Spleen (tissue), 11 donors: ENCODE measurements around the gene PRPS1L1. TPM values are rescaled to one million over a fixed set of nuclear protein-coding genes. Genes with fewer than 3 reads are reported as not detected.

Experiments used
- DNase-seq: peaks from one replicate; pipeline ENCODE4 v3.0.0-alpha.2; 2020
- H3K27ac ChIP-seq, 8 donors: fragments of 200-600 bp; sonication (generic) in 7 of 8; 1 replicate in 4 of 8; 2 replicates in 4 of 8; pipeline versions ENCODE4 v1.5.0 to v1.8.0; 2016 to 2021; ENCODE audit warnings: inconsistent platforms in 4 of 8, mild to moderate bottlenecking in 4 of 8, moderate library complexity in 1 of 8
- H3K27me3 ChIP-seq, 7 donors: fragments of 200-600 bp; sonication (generic) in 6 of 7; replicated peaks in 1 of 7; 1 replicate in 4 of 7; 2 replicates in 3 of 7; pipeline versions ENCODE4 v1.5.0 to v1.8.0; 2016 to 2021; ENCODE audit warnings: inconsistent platforms in 3 of 7, mild to moderate bottlenecking in 1 of 7
- H3K36me3 ChIP-seq, 6 donors: fragments of 200-600 bp; sonication (generic) in 5 of 6; 1 replicate in 4 of 6; 2 replicates in 2 of 6; pipeline versions ENCODE4 v1.5.0 to v1.8.0; 2016 to 2021; ENCODE audit warnings: inconsistent platforms in 2 of 6
- H3K4me1 ChIP-seq, 6 donors: fragments of 200-600 bp; sonication (generic) in 5 of 6; 1 replicate in 3 of 6; 2 replicates in 3 of 6; pipeline versions ENCODE4 v1.5.0 to v1.8.0; 2016 to 2021; ENCODE audit warnings: inconsistent platforms in 3 of 6
- H3K4me3 ChIP-seq, 8 donors: fragments of 200-600 bp; sonication (generic) in 7 of 8; 1 replicate in 4 of 8; 2 replicates in 4 of 8; pipeline versions ENCODE4 v1.5.0 to v1.8.0; 2016 to 2021; ENCODE audit warnings: inconsistent platforms in 4 of 8, mild to moderate bottlenecking in 4 of 8, moderate library complexity in 2 of 8
- H3K9me3 ChIP-seq, 8 donors: fragments of 200-600 bp; sonication (generic) in 7 of 8; 1 replicate in 4 of 8; 2 replicates in 4 of 8; pipeline versions ENCODE4 v1.5.0 to v1.8.0; 2016 to 2021; ENCODE audit warnings: inconsistent platforms in 4 of 8
- CTCF ChIP-seq, 11 experiments: fragments of 200-600 bp in 7 of 11; fragments of 450-650 bp in 4 of 11; sonication (generic) in 4 of 11; IDR thresholded peaks in 8 of 11; conservative IDR thresholded peaks in 3 of 11; 1 replicate in 7 of 11; 2 replicates in 4 of 11; pipeline versions ENCODE4 v1.4.0 to v1.8.0; 2016 to 2021; ENCODE audit warnings: antibody characterized with exemption in 11 of 11, inconsistent platforms in 4 of 11, mild to moderate bottlenecking in 1 of 11
- POLR2A ChIP-seq, 3 donors: fragments of 450-650 bp; IDR thresholded peaks; one replicate each; pipeline ENCODE4 v1.5.1; 2017; ENCODE audit warnings: antibody characterized with exemption in 3 of 3, mild to moderate bottlenecking in 1 of 3
- POLR2AphosphoS5 ChIP-seq, 3 donors: sonication (generic); formaldehyde crosslinking; IDR thresholded peaks; one replicate each; pipeline ENCODE4 v1.5.1; 2017; ENCODE audit warnings: antibody characterized with exemption in 3 of 3
- WGBS, 5 donors: extraction: QIAGEN DNeasy Blood & Tissue Kit in 3 of 5; methylation state at CpG; one replicate each; pipeline versions ENCODE4 v1.1.5 to v1.1.7; 2013 to 2018; 5-methylcytosine and 5-hydroxymethylcytosine counted together
- intact Hi-C: fragments of 100-400 bp; cut with DNase I; formaldehyde crosslinking; loops from one replicate; pipeline ENCODE4 v1.15.0; 2023; ENCODE audit warnings: low total_unique reads
- polyA plus RNA-seq, 3 donors: library from polyadenylated mRNA; stranded (reverse); fragments of 200-250 nt; gene quantifications; one replicate each; pipeline ENCODE4 v1.2.1, GENCODE V29; 2013
- total RNA-seq, 7 donors: library from RNA; depleted of rRNA in 3 of 7; stranded (reverse); fragments of >200 nt in 3 of 7; fragmentation: NEBNext Ultra II Directional in 4 of 7; extraction: Animal tissue kit (Norgen Biotek cat#: 25700) in 4 of 7; gene quantifications; one replicate each; pipeline versions ENCODE4 v1.1.0 to v1.2.1, GENCODE V29; 2016 to 2021
- donor health status: healthy with polysubstance abuse.
- donor health status: DM: no; HTN: no; CAD: no; lungs with moderate emphysema.
- donor health status: DM: no; HTN: no; CAD: no.
- donor health status: Bipolar disorder and iron deficiency.
- donor health status: healthy.
- donor health status: DM: no; HTN: no; CAD: no.
- donor health status: DM: yes; HTN: yes; CAD: no.

The PRPS1L1 gene
- total and polyA plus RNA-seq, 10 donors: not detected

GRCh38 chr7:17990761-17991160 is 36.9 kb downstream of the PRPS1L1 start:
- no peak overlapping the region for H3K4me3 ChIP-seq
- intact Hi-C loops: no loop called here
- no peak for DNase-seq
- no peaks in the 10 kb centered on the region for H3K4me1 ChIP-seq
- no peaks in the 10 kb centered on the region for H3K9me3 ChIP-seq
- TF ChIP-seq POLR2A (IDR thresholded peaks at IDR 0.05): no peak
- TF ChIP-seq CTCF (IDR thresholded peaks at IDR 0.05 in 8 of 11, conservative IDR thresholded peaks at IDR 0.05 in 3 of 11): no peak
- no peak for TF ChIP-seq POLR2AphosphoS5 (IDR thresholded peaks at IDR 0.05)
- no peaks in the 10 kb centered on the region for H3K27me3 ChIP-seq
- no peaks in the 10 kb centered on the region for H3K36me3 ChIP-seq
- WGBS, 5 donors: 91 to 98% (median 95%) methylated on average over 3 of the region's 3 CpGs
- no peak overlapping the region for H3K27ac ChIP-seq

GRCh38 chr7:17989546-17989945 is 38.1 kb downstream of the PRPS1L1 start:
- intact Hi-C loops: no loop called here
- Histone ChIP-seq H3K4me1 (no peaks in the 10 kb centered on the region), H3K4me3 (no peak overlapping the region), H3K9me3 (no peaks in the 10 kb centered on the region), H3K27me3 (no peaks in the 10 kb centered on the region), H3K27ac (no peak overlapping the region), H3K36me3 (no peaks in the 10 kb centered on the region)
- TF ChIP-seq POLR2A (IDR thresholded peaks at IDR 0.05): no peak
- TF ChIP-seq POLR2AphosphoS5 (IDR thresholded peaks at IDR 0.05): no peak
- no peak for TF ChIP-seq CTCF (IDR thresholded peaks at IDR 0.05 in 8 of 11, conservative IDR thresholded peaks at IDR 0.05 in 3 of 11)
- WGBS, 5 donors: 84 to 93% (median 88%) methylated on average over 5 of the region's 5 CpGs
- DNase-seq: no peak

GRCh38 chr7:17988858-17989257 is 38.8 kb downstream of the PRPS1L1 start:
- no peaks in the 10 kb centered on the region for H3K36me3 ChIP-seq
- no peak overlapping the region for H3K4me3 ChIP-seq
- H3K27me3 ChIP-seq: no peaks in the 10 kb centered on the region
- no peak for DNase-seq
- peaks cover 0 to 2% (median 0%) of the 10 kb centered on the region in 6 donors for H3K4me1 ChIP-seq
- intact Hi-C loops: no loop called here
- 91 to 98% (median 95%) methylated on average over 6 of the region's 6 CpGs for WGBS, 5 donors
- no peaks in the 10 kb centered on the region for H3K9me3 ChIP-seq
- TF ChIP-seq POLR2AphosphoS5 (IDR thresholded peaks at IDR 0.05) (no peak), POLR2A (IDR thresholded peaks at IDR 0.05) (no peak), CTCF (IDR thresholded peaks at IDR 0.05 in 8 of 11, conservative IDR thresholded peaks at IDR 0.05 in 3 of 11) (no peak)
- no peak overlapping the region for H3K27ac ChIP-seq

- intact Hi-C loops: no loop called here
- Histone ChIP-seq H3K4me1 (peaks cover 0 to 9% (median 0%) of the 10 kb centered on the region in 6 donors), H3K4me3 (no peak overlapping the region), H3K27ac (no peak overlapping the region), H3K27me3 (no peaks in the 10 kb centered on the region), H3K9me3 (no peaks in the 10 kb centered on the region), H3K36me3 (no peaks in the 10 kb centered on the region)
- no peak for DNase-seq
- TF ChIP-seq POLR2AphosphoS5 (IDR thresholded peaks at IDR 0.05): no peak
- 68 to 83% (median 75%) methylated on average over 6 of the region's 6 CpGs for WGBS, 5 donors
Measured at GRCh38 chr7:17988141-17988540, 39.5 kb downstream of the PRPS1L1 start.

GRCh38 chr7:17986851-17987250 is 40.8 kb downstream of the PRPS1L1 start:
- Histone ChIP-seq H3K4me3 (no peak overlapping the region), H3K4me1 (peaks cover 0 to 9% (median 0%) of the 10 kb centered on the region in 6 donors), H3K27me3 (no peaks in the 10 kb centered on the region), H3K36me3 (no peaks in the 10 kb centered on the region), H3K27ac (no peak overlapping the region), H3K9me3 (no peaks in the 10 kb centered on the region)
- no peak for TF ChIP-seq POLR2AphosphoS5 (IDR thresholded peaks at IDR 0.05)
- no peak for TF ChIP-seq CTCF (IDR thresholded peaks at IDR 0.05 in 8 of 11, conservative IDR thresholded peaks at IDR 0.05 in 3 of 11)
- TF ChIP-seq POLR2A (IDR thresholded peaks at IDR 0.05): no peak
- DNase-seq: no peak
- intact Hi-C loops: no loop called here
- 80 to 89% (median 87%) methylated on average over 1 of the region's 1 CpG for WGBS, 5 donors
